Measurements from ENCODE around the gene DOK1. TPM values are rescaled to one million over a fixed set of nuclear protein-coding genes. Genes with fewer than 3 reads are reported as not detected.

Gene DOK1
- total RNA-seq, 1 donor from 2014 or later, result 23.6 TPM

DNA sequence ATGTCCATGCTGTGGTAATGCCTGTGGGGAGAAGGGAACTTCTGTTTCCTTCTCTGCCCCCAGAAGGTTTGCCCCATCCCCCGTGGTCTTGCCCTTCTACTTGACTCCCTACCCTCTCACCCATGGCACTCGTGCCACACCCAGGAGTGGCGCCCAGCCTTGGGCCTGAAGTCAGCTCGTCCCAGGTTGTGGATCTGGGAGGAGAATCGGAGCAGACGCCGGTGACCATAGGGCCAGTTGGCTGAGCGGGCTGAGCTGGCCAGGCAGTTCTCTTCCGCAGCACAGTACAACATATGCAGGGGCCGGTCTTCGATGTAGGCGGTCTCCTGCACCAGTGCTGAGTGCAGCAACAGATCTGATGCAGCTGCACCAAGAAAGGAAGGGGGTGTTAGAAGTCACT, 20.1 kb upstream of the DOK1 start:
- no peak for DNase-seq (ENCODE audit: low read depth)
- Histone ChIP-seq H3K36me3 (ENCODE audit: control insufficient read depth, insufficient read depth, low read length) (no peaks in the 10 kb centered on the region), H3K27me3 (ENCODE audit: control insufficient read depth, insufficient read depth, low read length) (no peaks in the 10 kb centered on the region), H3K4me3 (ENCODE audit: low read depth, low read length) (no peak overlapping the region)
- TF ChIP-seq, protein P1, sequence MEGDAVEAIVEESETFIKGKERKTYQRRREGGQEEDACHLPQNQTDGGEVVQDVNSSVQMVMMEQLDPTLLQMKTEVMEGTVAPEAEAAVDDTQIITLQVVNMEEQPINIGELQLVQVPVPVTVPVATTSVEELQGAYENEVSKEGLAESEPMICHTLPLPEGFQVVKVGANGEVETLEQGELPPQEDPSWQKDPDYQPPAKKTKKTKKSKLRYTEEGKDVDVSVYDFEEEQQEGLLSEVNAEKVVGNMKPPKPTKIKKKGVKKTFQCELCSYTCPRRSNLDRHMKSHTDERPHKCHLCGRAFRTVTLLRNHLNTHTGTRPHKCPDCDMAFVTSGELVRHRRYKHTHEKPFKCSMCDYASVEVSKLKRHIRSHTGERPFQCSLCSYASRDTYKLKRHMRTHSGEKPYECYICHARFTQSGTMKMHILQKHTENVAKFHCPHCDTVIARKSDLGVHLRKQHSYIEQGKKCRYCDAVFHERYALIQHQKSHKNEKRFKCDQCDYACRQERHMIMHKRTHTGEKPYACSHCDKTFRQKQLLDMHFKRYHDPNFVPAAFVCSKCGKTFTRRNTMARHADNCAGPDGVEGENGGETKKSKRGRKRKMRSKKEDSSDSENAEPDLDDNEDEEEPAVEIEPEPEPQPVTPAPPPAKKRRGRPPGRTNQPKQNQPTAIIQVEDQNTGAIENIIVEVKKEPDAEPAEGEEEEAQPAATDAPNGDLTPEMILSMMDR (IDR thresholded peaks at IDR 0.05; ENCODE audit: insufficient read depth, low read length, poor library complexity, severe bottlenecking), result no peak

DNA sequence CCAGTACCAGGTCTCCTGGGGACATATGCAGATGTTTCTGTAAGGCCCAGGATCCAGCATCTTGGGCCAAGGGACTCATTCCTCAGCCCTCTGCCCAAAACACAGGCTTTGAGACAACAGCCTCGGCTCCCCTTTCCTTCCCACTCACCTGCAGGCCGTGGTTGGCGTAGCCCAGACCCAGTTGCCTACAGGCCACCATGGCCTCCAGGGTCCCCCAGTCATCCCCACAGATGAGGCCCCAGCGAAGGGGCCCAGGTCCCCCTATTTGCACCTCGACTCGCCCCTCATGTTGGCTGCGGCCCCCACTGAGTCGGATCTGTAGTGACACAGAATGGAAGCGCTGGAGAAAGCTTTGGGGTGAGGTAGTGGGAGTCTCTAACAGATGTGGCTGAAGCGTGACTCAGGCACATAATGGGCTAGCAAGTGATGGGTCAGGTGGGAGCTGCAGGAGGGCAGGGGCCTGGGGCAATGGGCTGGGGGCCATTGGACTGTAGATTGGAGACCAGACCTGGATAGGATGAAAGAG, 19.0 kb upstream of the DOK1 start:
- TF ChIP-seq, protein P1 (IDR thresholded peaks at IDR 0.05; ENCODE audit: insufficient read depth, low read length, poor library complexity, severe bottlenecking), result no peak
- no peak for DNase-seq (ENCODE audit: low read depth)

DNA sequence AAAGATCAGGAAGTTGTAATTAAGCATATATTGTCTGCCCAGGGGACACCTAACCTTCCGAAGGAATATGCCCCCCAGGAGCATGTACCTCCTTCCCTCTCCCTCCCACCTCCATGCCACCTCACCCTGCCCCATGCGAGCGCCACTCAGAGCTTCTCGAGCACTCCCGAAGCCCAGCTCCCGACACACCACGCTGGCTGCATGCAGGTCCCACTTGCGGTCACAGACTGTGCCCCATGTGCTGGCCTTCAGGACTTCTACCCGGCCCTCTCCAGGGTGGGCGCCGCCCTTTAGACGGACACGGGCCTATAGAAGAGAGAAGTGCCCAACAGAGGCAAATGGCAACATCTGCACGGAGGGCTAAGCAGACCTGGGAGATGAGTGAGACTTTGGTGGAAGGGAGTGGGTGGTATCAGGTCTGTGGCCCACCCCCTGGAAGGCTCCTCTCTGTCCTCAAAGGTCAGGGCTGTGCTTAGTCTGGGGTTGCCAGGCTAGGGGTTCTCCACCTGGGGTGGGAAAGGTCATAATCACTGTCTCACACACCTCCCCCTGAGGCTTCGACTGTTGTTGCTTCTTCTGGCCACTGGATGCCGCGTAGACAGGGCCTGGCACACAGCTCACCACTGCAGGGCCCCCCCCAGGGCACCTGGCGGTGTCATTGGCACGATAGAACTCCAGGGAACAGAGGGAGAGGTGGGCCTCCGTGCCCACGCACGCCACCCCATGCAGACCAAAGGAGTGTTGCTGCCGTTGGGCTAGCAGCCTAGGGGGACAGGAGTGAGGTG, 18.2 kb upstream of the DOK1 start:
- Histone ChIP-seq H3K36me3 (ENCODE audit: control insufficient read depth, insufficient read depth, low read length) (no peaks in the 10 kb centered on the region), H3K4me3 (ENCODE audit: low read depth, low read length) (no peak overlapping the region), H3K27me3 (ENCODE audit: control insufficient read depth, insufficient read depth, low read length) (no peaks in the 10 kb centered on the region)
- TF ChIP-seq, protein P1 (IDR thresholded peaks at IDR 0.05; ENCODE audit: insufficient read depth, low read length, poor library complexity, severe bottlenecking), result no peak
- no peak for DNase-seq (ENCODE audit: low read depth)

More for the DNA sequence above, 19.0 kb upstream of the DOK1 start:
- H3K36me3 ChIP-seq (ENCODE audit: control insufficient read depth, insufficient read depth, low read length), result no peaks in the 10 kb centered on the region
- no peak overlapping the region for H3K4me3 ChIP-seq (ENCODE audit: low read depth, low read length)
- no peaks in the 10 kb centered on the region for H3K27me3 ChIP-seq (ENCODE audit: control insufficient read depth, insufficient read depth, low read length)

DNA sequence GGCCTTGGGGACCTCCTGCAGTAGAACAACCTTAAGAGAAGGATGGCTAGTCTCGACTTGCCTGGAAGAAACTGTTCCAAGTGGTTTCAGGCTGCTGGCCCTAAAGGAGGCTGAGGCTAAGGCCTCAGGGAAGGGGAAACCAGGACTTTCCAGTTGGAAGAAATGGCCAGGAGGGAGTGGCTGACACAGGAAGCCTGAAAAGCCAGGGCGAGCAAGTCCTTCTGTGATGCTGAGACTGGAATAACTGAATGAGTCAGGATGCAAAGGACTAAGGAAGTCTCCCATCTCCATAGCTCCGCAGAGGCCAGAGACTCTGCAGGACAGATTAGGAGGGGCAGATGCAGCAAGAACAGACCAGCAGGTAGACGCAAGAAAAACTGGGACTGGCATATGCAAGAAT, 17.4 kb upstream of the DOK1 start:
- Histone ChIP-seq H3K27me3 (ENCODE audit: control insufficient read depth, insufficient read depth, low read length) (no peaks in the 10 kb centered on the region), H3K36me3 (ENCODE audit: control insufficient read depth, insufficient read depth, low read length) (no peaks in the 10 kb centered on the region), H3K4me3 (ENCODE audit: low read depth, low read length) (no peak overlapping the region)
- TF ChIP-seq, protein P1 (IDR thresholded peaks at IDR 0.05; ENCODE audit: insufficient read depth, low read length, poor library complexity, severe bottlenecking), result no peak
- no peak for DNase-seq (ENCODE audit: low read depth)

DNA sequence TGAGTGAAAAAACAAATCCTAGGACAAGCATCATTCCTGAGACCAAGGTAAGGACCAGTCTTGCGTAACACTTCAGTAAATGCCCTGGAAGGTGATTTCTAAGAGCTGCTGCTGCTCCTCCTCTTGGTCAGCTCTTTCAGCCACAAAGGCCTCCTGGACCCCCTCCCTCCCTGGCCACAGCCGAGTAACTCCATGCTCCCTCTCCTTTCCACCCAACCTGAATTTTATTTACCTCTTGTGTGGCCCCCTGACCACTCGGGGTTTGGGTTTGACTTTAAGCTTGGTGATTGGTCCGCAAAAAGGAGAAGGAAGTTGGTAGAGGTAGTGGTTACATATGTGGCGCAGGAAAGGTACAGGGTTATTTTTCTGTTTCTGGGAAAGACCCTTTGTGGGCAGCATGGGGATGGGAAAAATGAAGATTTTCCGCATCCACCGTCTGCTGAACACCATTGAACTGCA, 15.6 kb upstream of the DOK1 start:
- Histone ChIP-seq H3K27me3 (ENCODE audit: control insufficient read depth, insufficient read depth, low read length) (no peaks in the 10 kb centered on the region), H3K4me3 (ENCODE audit: low read depth, low read length) (no peak overlapping the region), H3K36me3 (ENCODE audit: control insufficient read depth, insufficient read depth, low read length) (no peaks in the 10 kb centered on the region)
- DNase-seq (ENCODE audit: low read depth), result no peak
- TF ChIP-seq, protein P1 (IDR thresholded peaks at IDR 0.05; ENCODE audit: insufficient read depth, low read length, poor library complexity, severe bottlenecking), result no peak
